ENCODE data around the gene KCTD12.

DNA sequence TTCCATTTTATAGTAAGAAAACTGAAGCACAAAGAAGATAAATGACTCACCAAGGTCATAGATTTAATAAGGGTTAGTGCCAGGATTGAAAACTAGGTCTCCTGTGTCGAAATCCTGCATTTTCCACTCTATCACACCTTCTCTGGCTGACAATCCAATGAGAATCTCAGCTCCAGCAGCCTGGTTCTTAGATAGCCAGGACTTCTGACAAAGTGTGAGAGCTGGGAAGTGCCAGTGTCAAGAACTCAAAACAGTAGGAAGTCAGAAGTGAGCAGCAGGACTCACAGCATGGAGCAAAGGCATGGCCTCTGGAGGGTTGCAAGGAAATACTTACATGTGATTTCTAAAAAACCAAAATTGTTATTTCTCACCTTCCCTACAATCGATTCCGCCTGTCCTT lies 24.3 kb downstream of the KCTD12 start:
- TF ChIP-seq, protein P1, sequence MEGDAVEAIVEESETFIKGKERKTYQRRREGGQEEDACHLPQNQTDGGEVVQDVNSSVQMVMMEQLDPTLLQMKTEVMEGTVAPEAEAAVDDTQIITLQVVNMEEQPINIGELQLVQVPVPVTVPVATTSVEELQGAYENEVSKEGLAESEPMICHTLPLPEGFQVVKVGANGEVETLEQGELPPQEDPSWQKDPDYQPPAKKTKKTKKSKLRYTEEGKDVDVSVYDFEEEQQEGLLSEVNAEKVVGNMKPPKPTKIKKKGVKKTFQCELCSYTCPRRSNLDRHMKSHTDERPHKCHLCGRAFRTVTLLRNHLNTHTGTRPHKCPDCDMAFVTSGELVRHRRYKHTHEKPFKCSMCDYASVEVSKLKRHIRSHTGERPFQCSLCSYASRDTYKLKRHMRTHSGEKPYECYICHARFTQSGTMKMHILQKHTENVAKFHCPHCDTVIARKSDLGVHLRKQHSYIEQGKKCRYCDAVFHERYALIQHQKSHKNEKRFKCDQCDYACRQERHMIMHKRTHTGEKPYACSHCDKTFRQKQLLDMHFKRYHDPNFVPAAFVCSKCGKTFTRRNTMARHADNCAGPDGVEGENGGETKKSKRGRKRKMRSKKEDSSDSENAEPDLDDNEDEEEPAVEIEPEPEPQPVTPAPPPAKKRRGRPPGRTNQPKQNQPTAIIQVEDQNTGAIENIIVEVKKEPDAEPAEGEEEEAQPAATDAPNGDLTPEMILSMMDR (conservative IDR thresholded peaks at IDR 0.05 in 1 of 2, IDR thresholded peaks at IDR 0.05 in 1 of 2; ENCODE audit: extremely low read depth in 1 of 2, insufficient read depth in 1 of 2, low read depth in 1 of 2, low read length in 2 of 2), result no peak
- no peak for TF ChIP-seq EZH2 (IDR thresholded peaks at IDR 0.05; ENCODE audit: borderline replicate concordance, low read length)

All from mammary epithelial cell (primary cell).